Spleen (tissue), 7 donors: ENCODE data around the gene TIAM1.

Experiments
- POLR2A ChIP-seq, 3 donors: fragments of 450-650 bp; IDR thresholded peaks; one replicate each; pipeline ENCODE4 v1.5.1; 2017; ENCODE audit warnings: antibody characterized with exemption in 3 of 3, mild to moderate bottlenecking in 1 of 3
- POLR2AphosphoS5 ChIP-seq, 3 donors: sonication (generic); formaldehyde crosslinking; IDR thresholded peaks; one replicate each; pipeline ENCODE4 v1.5.1; 2017; ENCODE audit warnings: antibody characterized with exemption in 3 of 3
- TF ChIP-seq, protein P1 (sequence below), 11 experiments: fragments of 200-600 bp in 7 of 11; fragments of 450-650 bp in 4 of 11; sonication (generic) in 4 of 11; IDR thresholded peaks in 8 of 11; conservative IDR thresholded peaks in 3 of 11; 1 replicate in 7 of 11; 2 replicates in 4 of 11; pipeline versions ENCODE4 v1.4.0 to v1.8.0; 2016 to 2021; ENCODE audit warnings: antibody characterized with exemption in 11 of 11, inconsistent platforms in 4 of 11, mild to moderate bottlenecking in 1 of 11
- donor health status: DM: no; HTN: no; CAD: no; lungs with moderate emphysema.
- donor health status: DM: no; HTN: no; CAD: no.
- donor health status: DM: no; HTN: no; CAD: no.

DNA sequence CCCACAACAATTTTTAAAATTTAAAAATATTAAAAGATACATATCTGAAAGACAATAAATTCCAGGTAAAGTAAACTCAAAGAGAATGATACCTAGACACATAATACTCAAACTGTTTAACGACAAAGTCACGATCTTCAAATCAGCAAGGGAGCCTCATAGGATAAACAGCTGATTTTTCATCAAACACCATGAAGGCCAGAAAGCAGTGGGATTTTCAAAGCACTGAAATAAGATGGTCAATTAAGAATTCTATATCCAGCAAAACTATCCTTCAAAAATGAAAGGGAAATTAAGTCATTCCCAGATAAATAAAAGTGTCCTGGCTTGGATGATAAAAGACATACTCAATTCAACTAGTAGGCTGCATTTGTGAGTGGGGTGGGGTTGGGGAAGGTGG lies 100.5 kb downstream of the TIAM1 start:
- TF ChIP-seq, protein P1, sequence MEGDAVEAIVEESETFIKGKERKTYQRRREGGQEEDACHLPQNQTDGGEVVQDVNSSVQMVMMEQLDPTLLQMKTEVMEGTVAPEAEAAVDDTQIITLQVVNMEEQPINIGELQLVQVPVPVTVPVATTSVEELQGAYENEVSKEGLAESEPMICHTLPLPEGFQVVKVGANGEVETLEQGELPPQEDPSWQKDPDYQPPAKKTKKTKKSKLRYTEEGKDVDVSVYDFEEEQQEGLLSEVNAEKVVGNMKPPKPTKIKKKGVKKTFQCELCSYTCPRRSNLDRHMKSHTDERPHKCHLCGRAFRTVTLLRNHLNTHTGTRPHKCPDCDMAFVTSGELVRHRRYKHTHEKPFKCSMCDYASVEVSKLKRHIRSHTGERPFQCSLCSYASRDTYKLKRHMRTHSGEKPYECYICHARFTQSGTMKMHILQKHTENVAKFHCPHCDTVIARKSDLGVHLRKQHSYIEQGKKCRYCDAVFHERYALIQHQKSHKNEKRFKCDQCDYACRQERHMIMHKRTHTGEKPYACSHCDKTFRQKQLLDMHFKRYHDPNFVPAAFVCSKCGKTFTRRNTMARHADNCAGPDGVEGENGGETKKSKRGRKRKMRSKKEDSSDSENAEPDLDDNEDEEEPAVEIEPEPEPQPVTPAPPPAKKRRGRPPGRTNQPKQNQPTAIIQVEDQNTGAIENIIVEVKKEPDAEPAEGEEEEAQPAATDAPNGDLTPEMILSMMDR (IDR thresholded peaks at IDR 0.05 in 8 of 11, conservative IDR thresholded peaks at IDR 0.05 in 3 of 11): no peak
- TF ChIP-seq POLR2AphosphoS5 (IDR thresholded peaks at IDR 0.05) (no peak), POLR2A (IDR thresholded peaks at IDR 0.05) (no peak)
